ENCODE measurements around the gene SGPP1. TPM values are rescaled to one million over a fixed set of nuclear protein-coding genes. Genes with fewer than 3 reads are reported as not detected.

The SGPP1 gene
- total RNA-seq, 1 experiment from 2014 or later, result 19.3 TPM

- intact Hi-C loops (cut with micrococcal nuclease), result loop anchor here (10.0 kb wide), 1 partner anchor 1609 kb away; no protein-coding TSS in a partner anchor
- no peak for ATAC-seq
- H3K27ac ChIP-seq (ENCODE audit: low read length), result no peak overlapping the region
Measured at GRCh38 chr14:63773504-63773903, 45.6 kb upstream of the SGPP1 start.

GRCh38 chr14:63770187-63770807 lies 42.4 kb upstream of the SGPP1 start:
- peak; percentile 99 for ATAC-seq
- CTCF ChIA-PET, result interaction anchor here (0.5 to 1.5 kb wide), 26 partner anchors 9 to 533 kb away, joined by 3 to 26 read pairs (median 4); partner anchors contain the start of genes PPP2R5E, SGPP1 and WDR89

More at GRCh38 chr14:63773504-63773903, 45.6 kb upstream of the SGPP1 start:
- POLR2A ChIA-PET (ENCODE audit: unreplicated experiment), result interaction anchor here (1.6 kb wide), 1 partner anchor 132 kb away, joined by 3 read pairs; the partner anchor contains the start of gene WDR89
- no peak overlapping the region for H3K4me3 ChIP-seq (ENCODE audit: low read length)
- H3K9ac ChIP-seq (ENCODE audit: low read length), result no peak overlapping the region
- H3F3A ChIP-seq (ENCODE audit: low read length, unreplicated experiment), result no peaks in the 10 kb centered on the region
- CTCF ChIA-PET, result no interaction called here
- no peaks in the 10 kb centered on the region for H3K9me3 ChIP-seq (ENCODE audit: low read length)
- peaks cover 9% of the 10 kb centered on the region; the same call in 1 of the 2 replicates for H3K4me1 ChIP-seq (ENCODE audit: insufficient read depth, low read length)
- H3K27me3 ChIP-seq (ENCODE audit: low read length), result no peaks in the 10 kb centered on the region
- TF ChIP-seq CTCF (conservative IDR thresholded peaks at IDR 0.05; ENCODE audit: low read depth, low read length), result no peak
- TF ChIP-seq EZH2phosphoT487 (IDR thresholded peaks at IDR 0.05; ENCODE audit: borderline replicate concordance, low read length), result no peak
- no peak for TF ChIP-seq EZH2 (IDR thresholded peaks at IDR 0.05; ENCODE audit: low read length, unreplicated experiment)
- H4K20me1 ChIP-seq (ENCODE audit: low read length), result no peaks in the 10 kb centered on the region
- no peaks in the 10 kb centered on the region for H3K36me3 ChIP-seq (ENCODE audit: low read depth, low read length)
- DNase-seq, result no peak
- BruUV-seq (replicated peaks), result no TSS peak
- no peak overlapping the region for H2AFZ ChIP-seq (ENCODE audit: low read length)
- no peaks in the 10 kb centered on the region for H3K9me2 ChIP-seq (replicated peaks; ENCODE audit: low read length)
- H3K79me2 ChIP-seq (ENCODE audit: low read length), result no peaks in the 10 kb centered on the region
- H3K4me2 ChIP-seq (ENCODE audit: low read length), result no peak overlapping the region

More at GRCh38 chr14:63770187-63770807, 42.4 kb upstream of the SGPP1 start:
- POLR2A ChIA-PET (ENCODE audit: unreplicated experiment), result interaction anchor here (0.6 to 1.0 kb wide), 5 partner anchors 17 to 182 kb away, joined by 3 to 9 read pairs (median 6); partner anchors contain the start of gene WDR89
- Histone ChIP-seq H3K79me2 (ENCODE audit: low read length) (no peaks in the 10 kb centered on the region), H3K4me1 (ENCODE audit: insufficient read depth, low read length) (no peaks in the 10 kb centered on the region), H3K9ac (ENCODE audit: low read length) (no peak overlapping the region), H3K27ac (ENCODE audit: low read length) (no peak overlapping the region), H3K4me3 (ENCODE audit: low read length) (no peak overlapping the region), H3K9me2 (replicated peaks; ENCODE audit: low read length) (no peaks in the 10 kb centered on the region), H3F3A (ENCODE audit: low read length, unreplicated experiment) (no peaks in the 10 kb centered on the region), H4K20me1 (ENCODE audit: low read length) (no peaks in the 10 kb centered on the region), H2AFZ (ENCODE audit: low read length) (no peak overlapping the region), H3K4me2 (ENCODE audit: low read length) (no peak overlapping the region), H3K9me3 (ENCODE audit: low read length) (no peaks in the 10 kb centered on the region), H3K27me3 (ENCODE audit: low read length) (no peaks in the 10 kb centered on the region), H3K36me3 (ENCODE audit: low read depth, low read length) (no peaks in the 10 kb centered on the region)
- TF ChIP-seq EZH2phosphoT487 (IDR thresholded peaks at IDR 0.05; ENCODE audit: borderline replicate concordance, low read length), result no peak
- peak; percentile 90 for TF ChIP-seq CTCF (conservative IDR thresholded peaks at IDR 0.05; ENCODE audit: low read depth, low read length)
- BruUV-seq (replicated peaks), result no TSS peak
- intact Hi-C loops (cut with micrococcal nuclease), result loop anchor here (1.0 to 10.0 kb wide), 8 partner anchors 17 to 1605 kb away; partner anchors contain the start of genes PPP2R5E and SGPP1
- peak; percentile 79 for DNase-seq
